WTC11 (cell line): ENCODE data around the gene DGKH. TPM values are rescaled to one million over a fixed set of nuclear protein-coding genes. Genes with fewer than 3 reads are reported as not detected.

Experiments
- ATAC-seq: fragments of 200-7000 bp; cut with Tn5 transposase; 2 replicates; pipeline ENCODE4 v1.10.0; 2021; ENCODE audit warnings: mild to moderate bottlenecking, moderate library complexity
- CTCF ChIA-PET: fragments of 300-600 bp; sonication (Branson Sonifier 250); formaldehyde crosslinking; loops from one replicate; lab custom pipeline; 2021; ENCODE audit warnings: antibody characterized with exemption; lab: Charles Lee
- POLR2A ChIA-PET: fragments of 350-600 bp; sonication (Branson Sonifier 250); formaldehyde crosslinking; loops from one replicate; lab custom pipeline; 2021; ENCODE audit warnings: antibody characterized with exemption; lab: Charles Lee
- DNase-seq: peaks from one replicate; pipeline ENCODE4 v3.0.0; 2021; ENCODE audit warnings: low spot score
- H3K27ac Mint-ChIP-seq: 2 replicates; pipeline ENCODE4 v1.8.0; 2021; ENCODE audit warnings: mixed read lengths
- H3K27me3 Mint-ChIP-seq: 2 replicates; pipeline ENCODE4 v1.8.0; 2021; ENCODE audit warnings: low read depth, mild to moderate bottlenecking, moderate library complexity, mixed read lengths
- H3K36me3 Mint-ChIP-seq: 2 replicates; pipeline ENCODE4 v1.8.0; 2021; ENCODE audit warnings: mixed read lengths
- H3K4me1 Mint-ChIP-seq: 2 replicates; pipeline ENCODE4 v1.8.0; 2022; ENCODE audit warnings: mixed read lengths
- H3K4me3 Mint-ChIP-seq: 2 replicates; pipeline ENCODE4 v1.8.0; 2021; ENCODE audit warnings: mild to moderate bottlenecking, moderate library complexity, mixed read lengths
- H3K9me3 Mint-ChIP-seq: 2 replicates; pipeline ENCODE4 v1.8.0; 2021; ENCODE audit warnings: mixed read lengths
- CREM ChIP-seq: sonication (generic); formaldehyde crosslinking; IDR thresholded peaks from 2 replicates; pipeline ENCODE4 v1.8.1; 2022; ENCODE audit warnings: mild to moderate bottlenecking, missing genetic modification reagents, moderate library complexity
- EMX1 ChIP-seq: fragments of 250-450 bp; sonication (Bioruptor Pico); IDR thresholded peaks from 2 replicates; pipeline ENCODE4 v1.8.0; 2021; ENCODE audit warnings: mild to moderate bottlenecking
- JUN ChIP-seq: sonication (generic); formaldehyde crosslinking; IDR thresholded peaks from 2 replicates; pipeline ENCODE4 v1.8.0; 2023; ENCODE audit warnings: mild to moderate bottlenecking, missing genetic modification reagents
- MXD4 ChIP-seq: fragments of 250-450 bp; sonication (Bioruptor Pico); IDR thresholded peaks from 2 replicates; pipeline ENCODE4 v1.8.0; 2021; ENCODE audit warnings: mild to moderate bottlenecking, moderate library complexity, borderline replicate concordance
- NR3C1 ChIP-seq: sonication (generic); formaldehyde crosslinking; conservative IDR thresholded peaks from 2 replicates; pipeline ENCODE4 v1.8.1; 2023; ENCODE audit warnings: low read depth, mild to moderate bottlenecking, missing genetic modification reagents
- RELA ChIP-seq: sonication (generic); formaldehyde crosslinking; IDR thresholded peaks from 2 replicates; pipeline ENCODE4 v1.8.1; 2022; ENCODE audit warnings: missing genetic modification reagents, mild to moderate bottlenecking, borderline replicate concordance
- RORB ChIP-seq: fragments of 250-450 bp; sonication (Bioruptor Pico); IDR thresholded peaks from 2 replicates; pipeline ENCODE4 v1.9.0; 2021; ENCODE audit warnings: mild to moderate bottlenecking
- TCF7 ChIP-seq: sonication (generic); formaldehyde crosslinking; IDR thresholded peaks from 2 replicates; pipeline ENCODE4 v1.8.0; 2022; ENCODE audit warnings: mild to moderate bottlenecking, low read depth, missing genetic modification reagents, moderate library complexity
- TEAD1 ChIP-seq: sonication (generic); formaldehyde crosslinking; IDR thresholded peaks from 2 replicates; pipeline ENCODE4 v1.8.0; 2022; ENCODE audit warnings: mild to moderate bottlenecking, missing genetic modification reagents
- ZNF317 ChIP-seq: sonication (generic); formaldehyde crosslinking; IDR thresholded peaks from 2 replicates; pipeline ENCODE4 v1.8.1; 2023; ENCODE audit warnings: low read depth, mild to moderate bottlenecking, moderate library complexity, missing genetic modification reagents, borderline replicate concordance
- total RNA-seq: library from RNA; stranded (reverse); gene quantifications from 3 replicates; pipeline ENCODE4 v1.2.3, GENCODE V29; 2021
- TF ChIP-seq, protein P1 (sequence below): fragments of 250-450 bp; sonication (Bioruptor Pico); IDR thresholded peaks from 2 replicates; pipeline ENCODE4 v2.1.2; 2022; ENCODE audit warnings: mild to moderate bottlenecking, moderate library complexity
- TF ChIP-seq, protein P2 (sequence below): sonication (generic); formaldehyde crosslinking; IDR thresholded peaks from 2 replicates; pipeline ENCODE4 v1.8.0; 2023; ENCODE audit warnings: mild to moderate bottlenecking, missing genetic modification reagents
- TF ChIP-seq, protein P3 (sequence below): sonication (generic); formaldehyde crosslinking; IDR thresholded peaks from 2 replicates; pipeline ENCODE4 v1.8.1; 2022; ENCODE audit warnings: mild to moderate bottlenecking, missing genetic modification reagents, moderate library complexity, borderline replicate concordance
- TF ChIP-seq, protein P4 (sequence below): sonication (generic); formaldehyde crosslinking; IDR thresholded peaks from 2 replicates; pipeline ENCODE4 v1.8.0; 2023; ENCODE audit warnings: missing genetic modification reagents, mild to moderate bottlenecking, borderline replicate concordance

The DGKH gene
- total RNA-seq, 1 experiment from 2014 or later: 7.6 TPM

DNA sequence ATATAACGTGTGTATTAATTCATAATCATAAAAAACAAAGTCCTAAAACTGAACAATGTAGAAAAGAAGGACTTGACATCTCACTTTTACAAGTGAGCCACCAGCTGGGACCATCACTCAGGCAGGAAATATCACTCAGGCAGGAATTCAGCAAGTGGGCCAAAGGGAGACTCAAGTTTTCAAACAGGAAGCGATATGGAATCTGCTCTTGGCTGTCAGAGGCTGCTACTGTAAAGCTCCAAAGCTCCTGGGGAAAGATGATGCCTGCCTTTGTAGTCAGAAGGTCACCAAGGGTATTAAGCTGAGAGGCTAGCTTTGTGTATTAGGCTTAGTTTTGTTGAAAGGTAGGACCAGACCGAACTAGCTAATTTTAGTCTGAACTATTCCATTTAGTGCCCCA is 218.0 kb downstream of the DGKH start:
- POLR2A ChIA-PET: no interaction called here
- H3K4me3 Mint-ChIP-seq: no peak overlapping the region
- ATAC-seq: peak; percentile 14; the same call in 1 of the 2 replicates
- peaks cover 40% of the 10 kb centered on the region for H3K9me3 Mint-ChIP-seq
- H3K27ac Mint-ChIP-seq: no peak overlapping the region
- CTCF ChIA-PET: no interaction called here
- H3K4me1 Mint-ChIP-seq: peaks cover 5% of the 10 kb centered on the region; the same call in 1 of the 2 replicates
- TF ChIP-seq TEAD1 (CRISPR knock-in tag): no peak
- no peak for TF ChIP-seq TCF7 (CRISPR knock-in tag)
- peaks cover 15% of the 10 kb centered on the region for H3K27me3 Mint-ChIP-seq
- DNase-seq: no peak
- peaks cover 27% of the 10 kb centered on the region for H3K36me3 Mint-ChIP-seq

DNA sequence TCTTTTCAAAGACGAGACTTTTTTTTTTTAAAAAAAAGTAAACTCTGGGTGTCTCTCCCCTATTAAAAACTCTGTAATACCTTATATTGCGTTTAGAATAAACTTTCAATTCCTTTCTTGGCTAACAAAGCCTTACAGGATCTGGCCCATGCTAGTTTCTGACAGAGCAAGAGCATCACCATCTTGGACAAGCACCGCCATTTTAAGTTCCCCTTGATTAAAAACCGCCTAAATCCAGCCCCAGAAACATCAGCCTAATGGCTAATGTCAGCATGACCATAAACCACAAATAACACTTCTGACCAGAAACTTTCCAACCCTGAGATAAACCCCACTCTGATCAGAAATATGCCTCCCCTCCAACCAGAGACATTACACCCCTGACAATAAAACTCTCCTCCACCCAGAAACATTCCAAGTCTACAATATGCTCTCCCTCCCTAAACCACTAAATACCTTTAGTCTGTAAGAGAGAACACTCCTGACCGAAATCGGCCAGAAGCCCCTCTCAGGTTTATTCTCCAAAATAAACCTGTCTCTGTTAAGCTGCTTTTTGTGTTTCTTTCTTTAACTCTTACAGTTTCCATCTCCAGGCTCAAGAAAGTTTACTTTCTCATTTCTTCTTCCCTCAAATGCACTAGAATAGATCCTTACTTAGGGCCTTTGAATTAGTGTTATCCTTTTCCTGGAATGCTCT is 221.9 kb downstream of the DGKH start:
- Mint-ChIP-seq H3K4me3 (peak overlapping the region; percentile 84), H3K27me3 (peaks cover 11% of the 10 kb centered on the region), H3K4me1 (peaks cover 27% of the 10 kb centered on the region), H3K36me3 (peaks cover 24% of the 10 kb centered on the region), H3K27ac (no peak overlapping the region), H3K9me3 (peaks cover 29% of the 10 kb centered on the region)
- CTCF ChIA-PET: no interaction called here
- no peak for DNase-seq
- POLR2A ChIA-PET: interaction anchor here (1.5 kb wide), 1 partner anchor 11 kb away, joined by 6 read pairs; no protein-coding TSS in a partner anchor
- no peak for ATAC-seq
- TF ChIP-seq, protein P1, sequence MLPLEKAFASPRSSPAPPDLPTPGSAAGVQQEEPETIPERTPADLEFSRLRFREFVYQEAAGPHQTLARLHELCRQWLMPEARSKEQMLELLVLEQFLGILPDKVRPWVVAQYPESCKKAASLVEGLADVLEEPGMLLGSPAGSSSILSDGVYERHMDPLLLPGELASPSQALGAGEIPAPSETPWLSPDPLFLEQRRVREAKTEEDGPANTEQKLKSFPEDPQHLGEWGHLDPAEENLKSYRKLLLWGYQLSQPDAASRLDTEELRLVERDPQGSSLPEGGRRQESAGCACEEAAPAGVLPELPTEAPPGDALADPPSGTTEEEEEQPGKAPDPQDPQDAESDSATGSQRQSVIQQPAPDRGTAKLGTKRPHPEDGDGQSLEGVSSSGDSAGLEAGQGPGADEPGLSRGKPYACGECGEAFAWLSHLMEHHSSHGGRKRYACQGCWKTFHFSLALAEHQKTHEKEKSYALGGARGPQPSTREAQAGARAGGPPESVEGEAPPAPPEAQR (CRISPR knock-in tag): no peak
- no peak for TF ChIP-seq RORB (CRISPR knock-in tag)
- no peak for TF ChIP-seq ZNF317 (CRISPR knock-in tag)
- no peak for TF ChIP-seq JUN (CRISPR knock-in tag)
- no peak for TF ChIP-seq RELA (CRISPR knock-in tag)
- TF ChIP-seq MXD4 (CRISPR knock-in tag): no peak
- TF ChIP-seq EMX1: no peak
- TF ChIP-seq, protein P2, sequence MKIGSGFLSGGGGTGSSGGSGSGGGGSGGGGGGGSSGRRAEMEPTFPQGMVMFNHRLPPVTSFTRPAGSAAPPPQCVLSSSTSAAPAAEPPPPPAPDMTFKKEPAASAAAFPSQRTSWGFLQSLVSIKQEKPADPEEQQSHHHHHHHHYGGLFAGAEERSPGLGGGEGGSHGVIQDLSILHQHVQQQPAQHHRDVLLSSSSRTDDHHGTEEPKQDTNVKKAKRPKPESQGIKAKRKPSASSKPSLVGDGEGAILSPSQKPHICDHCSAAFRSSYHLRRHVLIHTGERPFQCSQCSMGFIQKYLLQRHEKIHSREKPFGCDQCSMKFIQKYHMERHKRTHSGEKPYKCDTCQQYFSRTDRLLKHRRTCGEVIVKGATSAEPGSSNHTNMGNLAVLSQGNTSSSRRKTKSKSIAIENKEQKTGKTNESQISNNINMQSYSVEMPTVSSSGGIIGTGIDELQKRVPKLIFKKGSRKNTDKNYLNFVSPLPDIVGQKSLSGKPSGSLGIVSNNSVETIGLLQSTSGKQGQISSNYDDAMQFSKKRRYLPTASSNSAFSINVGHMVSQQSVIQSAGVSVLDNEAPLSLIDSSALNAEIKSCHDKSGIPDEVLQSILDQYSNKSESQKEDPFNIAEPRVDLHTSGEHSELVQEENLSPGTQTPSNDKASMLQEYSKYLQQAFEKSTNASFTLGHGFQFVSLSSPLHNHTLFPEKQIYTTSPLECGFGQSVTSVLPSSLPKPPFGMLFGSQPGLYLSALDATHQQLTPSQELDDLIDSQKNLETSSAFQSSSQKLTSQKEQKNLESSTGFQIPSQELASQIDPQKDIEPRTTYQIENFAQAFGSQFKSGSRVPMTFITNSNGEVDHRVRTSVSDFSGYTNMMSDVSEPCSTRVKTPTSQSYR (CRISPR knock-in tag): no peak
- TF ChIP-seq, protein P3, sequence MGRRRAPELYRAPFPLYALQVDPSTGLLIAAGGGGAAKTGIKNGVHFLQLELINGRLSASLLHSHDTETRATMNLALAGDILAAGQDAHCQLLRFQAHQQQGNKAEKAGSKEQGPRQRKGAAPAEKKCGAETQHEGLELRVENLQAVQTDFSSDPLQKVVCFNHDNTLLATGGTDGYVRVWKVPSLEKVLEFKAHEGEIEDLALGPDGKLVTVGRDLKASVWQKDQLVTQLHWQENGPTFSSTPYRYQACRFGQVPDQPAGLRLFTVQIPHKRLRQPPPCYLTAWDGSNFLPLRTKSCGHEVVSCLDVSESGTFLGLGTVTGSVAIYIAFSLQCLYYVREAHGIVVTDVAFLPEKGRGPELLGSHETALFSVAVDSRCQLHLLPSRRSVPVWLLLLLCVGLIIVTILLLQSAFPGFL (CRISPR knock-in tag): no peak
- no peak for TF ChIP-seq CREM (CRISPR knock-in tag)
- no peak for TF ChIP-seq NR3C1
- TF ChIP-seq, protein P4, sequence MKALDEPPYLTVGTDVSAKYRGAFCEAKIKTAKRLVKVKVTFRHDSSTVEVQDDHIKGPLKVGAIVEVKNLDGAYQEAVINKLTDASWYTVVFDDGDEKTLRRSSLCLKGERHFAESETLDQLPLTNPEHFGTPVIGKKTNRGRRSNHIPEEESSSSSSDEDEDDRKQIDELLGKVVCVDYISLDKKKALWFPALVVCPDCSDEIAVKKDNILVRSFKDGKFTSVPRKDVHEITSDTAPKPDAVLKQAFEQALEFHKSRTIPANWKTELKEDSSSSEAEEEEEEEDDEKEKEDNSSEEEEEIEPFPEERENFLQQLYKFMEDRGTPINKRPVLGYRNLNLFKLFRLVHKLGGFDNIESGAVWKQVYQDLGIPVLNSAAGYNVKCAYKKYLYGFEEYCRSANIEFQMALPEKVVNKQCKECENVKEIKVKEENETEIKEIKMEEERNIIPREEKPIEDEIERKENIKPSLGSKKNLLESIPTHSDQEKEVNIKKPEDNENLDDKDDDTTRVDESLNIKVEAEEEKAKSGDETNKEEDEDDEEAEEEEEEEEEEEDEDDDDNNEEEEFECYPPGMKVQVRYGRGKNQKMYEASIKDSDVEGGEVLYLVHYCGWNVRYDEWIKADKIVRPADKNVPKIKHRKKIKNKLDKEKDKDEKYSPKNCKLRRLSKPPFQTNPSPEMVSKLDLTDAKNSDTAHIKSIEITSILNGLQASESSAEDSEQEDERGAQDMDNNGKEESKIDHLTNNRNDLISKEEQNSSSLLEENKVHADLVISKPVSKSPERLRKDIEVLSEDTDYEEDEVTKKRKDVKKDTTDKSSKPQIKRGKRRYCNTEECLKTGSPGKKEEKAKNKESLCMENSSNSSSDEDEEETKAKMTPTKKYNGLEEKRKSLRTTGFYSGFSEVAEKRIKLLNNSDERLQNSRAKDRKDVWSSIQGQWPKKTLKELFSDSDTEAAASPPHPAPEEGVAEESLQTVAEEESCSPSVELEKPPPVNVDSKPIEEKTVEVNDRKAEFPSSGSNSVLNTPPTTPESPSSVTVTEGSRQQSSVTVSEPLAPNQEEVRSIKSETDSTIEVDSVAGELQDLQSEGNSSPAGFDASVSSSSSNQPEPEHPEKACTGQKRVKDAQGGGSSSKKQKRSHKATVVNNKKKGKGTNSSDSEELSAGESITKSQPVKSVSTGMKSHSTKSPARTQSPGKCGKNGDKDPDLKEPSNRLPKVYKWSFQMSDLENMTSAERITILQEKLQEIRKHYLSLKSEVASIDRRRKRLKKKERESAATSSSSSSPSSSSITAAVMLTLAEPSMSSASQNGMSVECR: no peak
